T-cell (primary cell): ENCODE results near the gene ISCU. TPM values are rescaled to one million over a fixed set of nuclear protein-coding genes. Genes with fewer than 3 reads are reported as not detected.

ENCODE experiments used
- ATAC-seq, 4 experiments: fragments of 200-7000 bp in 3 of 4; fragments of 150-1000 bp in 1 of 4; cut with Tn5 transposase; replicated peaks in 1 of 4; 1 replicate in 3 of 4; 2 replicates in 1 of 4; pipeline ENCODE4 v1.10.0; 2021; ENCODE audit warnings: moderate library complexity in 3 of 4, mild to moderate bottlenecking in 2 of 4, moderate number of reproducible peaks in 1 of 4
- CTCF ChIA-PET, 2 donors: fragments of 300-600 bp; sonication (Branson Sonifier 250); formaldehyde crosslinking; loops; one replicate each; lab custom pipeline; 2022; ENCODE audit warnings: antibody characterized with exemption in 2 of 2; lab: Charles Lee
- POLR2A ChIA-PET, 2 donors: fragments of 300-600 bp; sonication (Branson Sonifier 250); formaldehyde crosslinking; loops; one replicate each; lab custom pipeline; 2022; ENCODE audit warnings: antibody characterized with exemption in 2 of 2; lab: Charles Lee
- DNase-seq, 35 experiments: peaks; one replicate each; pipeline versions ENCODE4 v3.0.0 to v3.0.0-alpha.2; 2013 to 2023
- H3K27ac ChIP-seq: one replicate; pipeline ENCODE4 v1.5.1; 2013; ENCODE audit warnings: low read length
- H3K27me3 ChIP-seq, 2 experiments: replicated peaks in 1 of 2; 1 replicate in 1 of 2; 2 replicates in 1 of 2; pipeline versions ENCODE4 v1.6.1 to v1.7.0; 2013; ENCODE audit warnings: low read length in 1 of 2, mixed read lengths in 1 of 2; ENCODE audit not compliant: control insufficient read depth in 2 of 2, insufficient read depth in 2 of 2; ENCODE audit errors: extremely low read depth in 1 of 2
- H3K36me3 ChIP-seq, 2 donors: 1 replicate in 1 of 2; 2 replicates in 1 of 2; pipeline versions ENCODE4 v1.6.1 to v1.7.0; 2013; ENCODE audit warnings: low read length in 1 of 2; ENCODE audit not compliant: control insufficient read depth in 2 of 2, insufficient read depth in 1 of 2; ENCODE audit errors: extremely low read depth in 1 of 2
- H3K4me1 ChIP-seq, 2 experiments: 1 replicate in 1 of 2; 2 replicates in 1 of 2; pipeline versions ENCODE4 v1.6.1 to v1.7.0; 2013; ENCODE audit warnings: low read length in 2 of 2, mixed read lengths in 1 of 2; ENCODE audit not compliant: insufficient read depth in 2 of 2, control insufficient read depth in 1 of 2; ENCODE audit errors: extremely low read depth in 1 of 2
- H3K4me3 ChIP-seq, 2 donors: 1 replicate in 1 of 2; 2 replicates in 1 of 2; pipeline versions ENCODE4 v1.5.1 to v1.7.0; 2013; ENCODE audit warnings: mild to moderate bottlenecking in 2 of 2, low read length in 1 of 2, moderate library complexity in 1 of 2; ENCODE audit not compliant: control insufficient read depth in 1 of 2; ENCODE audit errors: extremely low read depth in 1 of 2
- H3K9me3 ChIP-seq: 2 replicates; pipeline ENCODE4 v1.7.0; 2013
- H3K27ac Mint-ChIP-seq, 2 donors: one replicate each; pipeline ENCODE4 v1.8.0; 2020 to 2021; ENCODE audit warnings: mild to moderate bottlenecking in 2 of 2, mixed read lengths in 2 of 2
- H3K27me3 Mint-ChIP-seq, 2 donors: one replicate each; pipeline ENCODE4 v1.8.0; 2021 to 2022; ENCODE audit warnings: mixed read lengths in 2 of 2
- H3K36me3 Mint-ChIP-seq: one replicate; pipeline ENCODE4 v1.8.0; 2021; ENCODE audit warnings: mixed read lengths
- H3K4me1 Mint-ChIP-seq, 3 donors: one replicate each; pipeline ENCODE4 v1.8.0; 2020 to 2022; ENCODE audit warnings: mixed read lengths in 3 of 3, mild to moderate bottlenecking in 1 of 3
- H3K4me3 Mint-ChIP-seq, 3 donors: one replicate each; pipeline ENCODE4 v1.8.0; 2020 to 2022; ENCODE audit warnings: mild to moderate bottlenecking in 3 of 3, mixed read lengths in 3 of 3, moderate library complexity in 3 of 3
- H3K9me3 Mint-ChIP-seq, 3 donors: one replicate each; pipeline ENCODE4 v1.8.0; 2020 to 2022; ENCODE audit warnings: mixed read lengths in 3 of 3
- whole genome bisulfite sequencing: methylation state at CpG from one replicate; pipeline ENCODE4 v1.1.5; 2013; ENCODE audit warnings: missing lambda C conversion rate; ENCODE audit not compliant: insufficient coverage; 5-methylcytosine and 5-hydroxymethylcytosine counted together
- total RNA-seq, 35 experiments: library from RNA in 6 of 35; stranded (reverse) in 6 of 35; fragments of 120-200 nt in 1 of 35; gene quantifications; one replicate each; pipeline versions ENCODE4 v1.2.1 to v1.2.4 and lab custom pipeline; 2013 to 2026

ISCU gene
- total RNA-seq, 5 donors from 2014 or later (not counting 1 experiment from before 2014, with no cell fraction given) = 108 to 190 (median 130) TPM

DNA sequence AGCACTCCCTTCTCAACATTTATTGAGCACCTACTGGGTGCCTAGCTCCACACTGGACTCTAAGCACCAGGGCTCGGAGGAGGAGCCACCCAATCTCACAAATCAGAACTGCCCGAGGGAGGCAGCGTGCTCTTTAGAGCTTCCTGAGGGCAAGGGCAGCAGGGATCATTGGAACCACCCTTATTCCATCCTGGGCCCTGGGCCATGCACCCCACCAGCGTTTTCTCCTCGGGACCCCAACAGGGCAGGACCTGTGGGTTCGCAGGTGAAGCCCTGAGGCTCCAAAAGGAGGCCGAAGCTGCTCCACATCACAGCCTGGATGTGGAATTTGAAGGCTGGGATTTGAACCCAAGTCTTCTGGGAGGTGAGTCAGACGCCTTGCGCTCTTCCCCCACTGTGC lies 20.1 kb downstream of the ISCU start:
- CTCF ChIA-PET = no interaction called here
- 90% methylated on average over 7 of the region's 9 CpGs for WGBS

DNA sequence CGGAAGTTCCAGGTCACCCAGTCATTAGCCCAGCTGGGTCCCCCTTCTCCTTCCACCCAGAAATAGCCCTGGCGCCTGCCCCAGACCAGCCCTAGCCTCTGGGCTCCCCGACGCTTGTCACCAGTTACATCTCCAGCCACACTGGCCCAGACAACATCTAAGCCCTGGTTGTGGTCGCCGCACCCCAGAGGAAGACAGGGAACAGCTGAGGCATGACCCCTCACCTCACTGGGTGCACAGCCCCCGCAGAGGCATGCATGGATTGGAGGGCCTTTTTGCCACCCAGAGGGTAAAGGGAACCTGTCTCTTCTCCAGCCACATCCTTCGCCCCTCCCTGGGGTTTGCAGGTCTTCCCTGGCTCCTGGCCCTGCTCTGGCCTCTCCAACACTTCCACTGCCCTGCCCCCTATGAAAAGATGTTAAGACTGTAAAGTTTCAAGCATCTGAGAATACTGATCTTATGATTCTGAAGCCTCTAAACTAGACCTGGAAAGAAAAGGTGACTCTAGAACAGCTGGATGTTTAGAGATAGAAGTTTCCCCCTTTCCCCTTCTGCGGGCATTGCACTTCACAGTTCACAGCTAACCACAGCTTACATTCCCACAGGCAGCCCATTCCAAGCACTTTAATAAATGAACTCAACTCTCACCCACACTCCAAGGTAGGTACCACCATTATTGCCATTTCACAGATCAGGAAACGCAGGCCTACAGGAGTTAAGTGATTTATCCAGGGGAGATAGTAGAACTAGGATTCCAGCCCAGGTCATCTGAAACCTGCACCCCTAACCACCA lies 20.8 kb downstream of the ISCU start:
- no peak overlapping the region for H3K27ac Mint-ChIP-seq
- WGBS = 94% methylated on average over 6 of the region's 10 CpGs
- H3K4me3 ChIP-seq = no peak overlapping the region

More for the DNA sequence above, 20.1 kb downstream of the ISCU start:
- Histone ChIP-seq H3K27me3 (peaks cover 0 to under 1% of the 10 kb centered on the region in 2 experiments), H3K9me3 (no peaks in the 10 kb centered on the region), H3K36me3 (no peaks in the 10 kb centered on the region), H3K4me3 (no peak overlapping the region), H3K27ac (no peak overlapping the region), H3K4me1 (no peaks in the 10 kb centered on the region)
- H3K4me3 Mint-ChIP-seq = no peak overlapping the region
- no peak overlapping the region for H3K27ac Mint-ChIP-seq
- H3K4me1 Mint-ChIP-seq = peaks cover 1 to 8% (median 5%) of the 10 kb centered on the region in 3 donors
- POLR2A ChIA-PET = no interaction called here
- no peaks in the 10 kb centered on the region for H3K36me3 Mint-ChIP-seq
- H3K27me3 Mint-ChIP-seq = no peaks in the 10 kb centered on the region
- no peak for ATAC-seq
- peaks cover 0 to 10% (median 0%) of the 10 kb centered on the region in 3 donors for H3K9me3 Mint-ChIP-seq
- DNase-seq = no peak

DNA sequence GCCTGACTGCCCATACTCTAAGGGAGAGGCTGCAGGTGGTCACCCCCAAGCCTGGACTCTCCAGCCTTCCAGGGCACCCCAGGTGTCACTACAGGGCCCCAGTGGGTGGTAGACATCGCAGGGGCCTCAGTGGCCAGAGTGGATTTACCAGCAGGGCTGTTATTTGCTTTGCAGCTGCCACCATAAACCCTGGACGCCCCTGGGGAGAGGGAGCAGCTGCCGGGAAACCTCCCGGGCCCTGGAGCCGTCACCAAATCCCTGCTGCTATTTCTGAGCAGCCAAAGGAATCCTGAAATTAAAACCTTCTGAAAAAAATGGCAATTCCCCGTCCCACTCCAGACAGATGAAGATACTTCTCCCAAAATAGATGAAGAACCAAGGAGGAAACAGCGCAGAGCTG lies 21.6 kb downstream of the ISCU start:
- Mint-ChIP-seq H3K4me3 (no peak overlapping the region), H3K9me3 (peaks cover 0 to 2% (median 0%) of the 10 kb centered on the region in 3 donors), H3K36me3 (no peaks in the 10 kb centered on the region), H3K27ac (no peak overlapping the region), H3K27me3 (no peaks in the 10 kb centered on the region), H3K4me1 (peaks cover 0 to 6% (median 3%) of the 10 kb centered on the region in 3 donors)
- peaks cover 0 to 13% of the 10 kb centered on the region in 2 experiments for H3K27me3 ChIP-seq
- H3K9me3 ChIP-seq = no peaks in the 10 kb centered on the region
- H3K4me1 ChIP-seq = no peaks in the 10 kb centered on the region
- ChIA-PET POLR2A (no interaction called here), CTCF (no interaction called here)
- H3K4me3 ChIP-seq = no peak overlapping the region
- ATAC-seq (no peak), DNase-seq (no peak)
- WGBS = 84% methylated on average over 6 of the region's 7 CpGs
- no peaks in the 10 kb centered on the region for H3K36me3 ChIP-seq
- H3K27ac ChIP-seq = no peak overlapping the region

More for the DNA sequence above, 20.8 kb downstream of the ISCU start:
- Mint-ChIP-seq H3K4me1 (peaks cover 0 to 8% (median 3%) of the 10 kb centered on the region in 3 donors), H3K36me3 (no peaks in the 10 kb centered on the region), H3K27me3 (no peaks in the 10 kb centered on the region), H3K4me3 (no peak overlapping the region), H3K9me3 (peaks cover 0 to 10% (median 0%) of the 10 kb centered on the region in 3 donors)
- ChIA-PET POLR2A (no interaction called here), CTCF (no interaction called here)
- Histone ChIP-seq H3K36me3 (no peaks in the 10 kb centered on the region), H3K27me3 (peaks cover 0 to 6% of the 10 kb centered on the region in 2 experiments), H3K9me3 (no peaks in the 10 kb centered on the region), H3K4me1 (no peaks in the 10 kb centered on the region), H3K27ac (no peak overlapping the region)
- DNase-seq (no peak), ATAC-seq (no peak)

DNA sequence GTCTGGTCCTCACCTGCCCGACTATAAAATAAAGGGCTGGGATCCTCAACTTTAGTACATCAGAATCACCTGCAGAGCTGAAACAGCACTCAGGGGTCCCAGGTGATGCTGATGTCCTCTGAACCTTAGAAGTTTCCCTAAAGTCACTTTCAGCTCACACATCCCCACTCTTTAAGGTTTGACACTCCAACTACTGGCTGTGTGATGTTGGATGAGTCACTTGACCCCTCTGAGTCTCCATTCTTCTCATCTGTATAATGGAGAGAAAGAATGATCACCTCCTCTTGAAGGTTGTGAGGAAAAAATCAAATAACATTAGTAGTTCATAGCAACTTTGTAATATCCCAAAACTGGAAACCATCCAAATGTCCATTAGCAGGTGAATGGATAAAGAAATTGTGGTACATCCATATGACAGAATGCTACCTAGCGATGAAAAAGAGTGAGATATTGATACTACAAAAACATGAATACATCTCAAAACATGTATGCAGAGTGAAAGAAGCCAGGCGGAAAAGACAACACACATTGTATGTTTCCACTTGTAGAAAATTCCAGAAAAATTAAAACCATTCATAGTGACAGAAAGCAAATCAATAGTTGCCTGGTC lies 22.2 kb downstream of the ISCU start:
- Histone ChIP-seq H3K4me1 (no peaks in the 10 kb centered on the region), H3K9me3 (no peaks in the 10 kb centered on the region), H3K36me3 (no peaks in the 10 kb centered on the region), H3K27me3 (peaks cover 0 to 19% of the 10 kb centered on the region in 2 experiments), H3K4me3 (no peak overlapping the region), H3K27ac (no peak overlapping the region)
- CTCF ChIA-PET = no interaction called here
- POLR2A ChIA-PET = no interaction called here
- Mint-ChIP-seq H3K9me3 (no peaks in the 10 kb centered on the region), H3K27ac (no peak overlapping the region), H3K27me3 (no peaks in the 10 kb centered on the region), H3K4me3 (no peak overlapping the region), H3K36me3 (no peaks in the 10 kb centered on the region), H3K4me1 (peaks cover 0 to under 1% (median under 1%) of the 10 kb centered on the region in 3 donors)
- DNase-seq (no peak), ATAC-seq (no peak)
- 75% methylated on average over 1 of the region's 3 CpGs for WGBS

DNA sequence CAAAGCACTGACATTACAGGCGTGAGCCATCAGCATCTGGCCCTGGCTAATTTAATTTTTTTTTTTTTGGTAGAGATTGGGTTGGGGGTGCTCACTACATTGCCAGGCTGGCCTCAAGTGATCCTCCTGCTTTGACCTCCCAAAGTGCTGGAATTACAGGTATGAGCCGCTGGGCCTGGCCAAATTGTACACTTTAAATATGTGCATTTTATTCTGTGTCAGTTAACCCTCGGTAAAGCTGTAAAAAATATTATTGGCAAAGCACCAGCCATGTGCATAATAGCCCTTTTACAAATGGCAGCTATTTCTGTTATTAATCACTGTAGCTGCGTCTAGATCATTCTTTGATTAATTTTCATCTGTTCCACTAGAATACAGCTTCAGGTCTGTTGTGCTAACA lies 23.5 kb downstream of the ISCU start:
- H3K36me3 ChIP-seq = no peaks in the 10 kb centered on the region
- H3K27ac ChIP-seq = no peak overlapping the region
- H3K9me3 Mint-ChIP-seq = no peaks in the 10 kb centered on the region
- H3K27me3 Mint-ChIP-seq = no peaks in the 10 kb centered on the region
- H3K4me1 Mint-ChIP-seq = no peaks in the 10 kb centered on the region
- H3K27ac Mint-ChIP-seq = no peak overlapping the region
- no peak for ATAC-seq
- whole genome bisulfite sequencing = 83% methylated on average over 1 of the region's 4 CpGs
- POLR2A ChIA-PET = no interaction called here
- no peaks in the 10 kb centered on the region for H3K36me3 Mint-ChIP-seq
- H3K27me3 ChIP-seq = peaks cover 0 to 23% of the 10 kb centered on the region in 2 experiments
- CTCF ChIA-PET = no interaction called here
- H3K9me3 ChIP-seq = no peaks in the 10 kb centered on the region
- no peak overlapping the region for H3K4me3 ChIP-seq
- H3K4me1 ChIP-seq = no peaks in the 10 kb centered on the region
- DNase-seq = no peak
- H3K4me3 Mint-ChIP-seq = no peak overlapping the region

DNA sequence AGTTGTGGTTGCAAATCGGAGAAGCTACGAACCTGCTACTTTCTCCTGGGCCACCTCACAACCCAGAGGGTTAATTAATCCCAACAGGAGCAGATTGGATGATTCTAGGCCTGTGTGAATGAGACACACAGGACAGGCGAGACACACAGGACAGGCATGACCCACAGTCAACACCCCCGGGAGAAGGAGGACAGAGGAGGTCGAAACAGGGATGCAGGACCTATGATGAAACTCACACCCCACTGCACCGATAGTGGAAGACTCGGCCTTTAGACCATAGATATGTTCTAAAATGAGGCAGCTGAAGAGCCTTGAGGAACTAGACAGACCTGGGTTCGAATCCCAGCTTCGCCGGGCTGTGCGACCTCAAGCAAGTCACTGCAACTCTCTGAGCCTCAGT lies 23.9 kb downstream of the ISCU start:
- no peak overlapping the region for H3K4me3 ChIP-seq
- Mint-ChIP-seq H3K4me1 (no peaks in the 10 kb centered on the region), H3K36me3 (no peaks in the 10 kb centered on the region), H3K4me3 (no peak overlapping the region), H3K27me3 (no peaks in the 10 kb centered on the region), H3K9me3 (no peaks in the 10 kb centered on the region), H3K27ac (no peak overlapping the region)
- CTCF ChIA-PET = no interaction called here
- POLR2A ChIA-PET = no interaction called here
- ATAC-seq = no peak
- no peak for DNase-seq
- no peaks in the 10 kb centered on the region for H3K9me3 ChIP-seq
- H3K27ac ChIP-seq = no peak overlapping the region
- 83% methylated on average over 7 of the region's 11 CpGs for WGBS
- no peaks in the 10 kb centered on the region for H3K36me3 ChIP-seq
- H3K4me1 ChIP-seq = no peaks in the 10 kb centered on the region
- peaks cover 0 to 23% of the 10 kb centered on the region in 2 experiments for H3K27me3 ChIP-seq
